K562 (cell line): Measurements from ENCODE around the gene RAD51D. TPM values are rescaled to one million over a fixed set of nuclear protein-coding genes. Genes with fewer than 3 reads are reported as not detected.

Experiments
- DPF2 ChIP-seq: fragments of 450-650 bp; IDR thresholded peaks from 2 replicates; pipeline ENCODE4 v1.6.1; 2016
- ESRRB ChIP-seq: fragments of 250-450 bp; sonication (Bioruptor Pico); IDR thresholded peaks from 2 replicates; pipeline ENCODE4 v1.5.0; 2020; ENCODE audit warnings: mild to moderate bottlenecking, moderate library complexity, borderline replicate concordance
- ETV5 ChIP-seq: sonication (generic); formaldehyde crosslinking; IDR thresholded peaks from 2 replicates; pipeline ENCODE4 v1.4.0; 2020; ENCODE audit warnings: low read depth, mild to moderate bottlenecking, missing genetic modification reagents
- KLF10 ChIP-seq: fragments of 250-450 bp; sonication (Bioruptor Pico); IDR thresholded peaks from 2 replicates; pipeline ENCODE4 v1.6.1; 2021; ENCODE audit warnings: matching md5 sums
- LEF1 ChIP-seq: fragments of 450-650 bp; IDR thresholded peaks from 2 replicates; pipeline ENCODE4 v1.6.1; 2016; ENCODE audit warnings: mild to moderate bottlenecking
- MTF1 ChIP-seq: fragments of 250-450 bp; sonication (Bioruptor Pico); IDR thresholded peaks from 2 replicates; pipeline ENCODE4 v1.9.0; 2021; ENCODE audit warnings: moderate library complexity, mild to moderate bottlenecking, inconsistent platforms, borderline replicate concordance
- ZNF311 ChIP-seq: fragments of 250-450 bp; sonication (Bioruptor Pico); IDR thresholded peaks from 2 replicates; pipeline ENCODE4 v1.4.0; 2020; ENCODE audit warnings: mild to moderate bottlenecking, moderate library complexity
- ZNF561 ChIP-seq: fragments of 450-650 bp; formaldehyde crosslinking; conservative IDR thresholded peaks from 2 replicates; pipeline ENCODE4 v1.4.0; 2020; ENCODE audit warnings: mild to moderate bottlenecking, moderate library complexity
- polyA plus RNA-seq, 8 experiments: library from polyadenylated mRNA; depleted of rRNA in 4 of 8; stranded (reverse) in 5 of 8; unstranded in 3 of 8; fragments of >200 nt; fragmentation: Nextera tagmentation in 2 of 8; fragmentation: Illumina TruSeq in 1 of 8; extraction: Ambion mirVana in 2 of 8; extraction: Trizol in 1 of 8; gene quantifications; 2 replicates each; pipeline versions ENCODE4 v1.2.1 to v1.2.3, GENCODE V29; 2011 to 2014; ENCODE audit warnings: inconsistent platforms in 1 of 8, missing spikeins in 1 of 8
- total RNA-seq, 7 experiments: library from RNA; depleted of rRNA in 6 of 7; stranded (reverse); fragments of >200 nt in 6 of 7; fragmentation: Illumina TruSeq in 2 of 7; extraction: Trizol in 2 of 7; gene quantifications; 2 replicates each; pipeline versions ENCODE4 v1.2.1 to v1.2.3, GENCODE V29; 2011 to 2021; ENCODE audit warnings: low replicate concordance in 1 of 7
- TF ChIP-seq, protein P1 (sequence below): fragments of 250-450 bp; sonication (Bioruptor Pico); IDR thresholded peaks from 2 replicates; pipeline ENCODE4 v1.5.0; 2021; ENCODE audit warnings: mild to moderate bottlenecking, borderline replicate concordance
- TF ChIP-seq, protein P2 (sequence below): fragments of 450-650 bp; formaldehyde crosslinking; IDR thresholded peaks from 2 replicates; pipeline ENCODE4 v1.4.0; 2022; ENCODE audit warnings: missing genetic modification characterization
- TF ChIP-seq, protein P3 (sequence below), 3 experiments: fragments of 200-800 bp in 1 of 3; sonication (Bioruptor generic) in 1 of 3; sonication (generic) in 1 of 3; formaldehyde crosslinking in 1 of 3; IDR thresholded peaks; 2 replicates each; pipeline versions ENCODE4 v1.6.1 to v1.8.0; 2016 to 2022; ENCODE audit warnings: mild to moderate bottlenecking in 2 of 3, missing compliant biosample characterization in 2 of 3, missing genetic modification characterization in 2 of 3, missing genetic modification reagents in 1 of 3

The RAD51D gene
- total and polyA plus RNA-seq, 9 of the 15 experiments (the other 6 are each of a cell fraction or from before 2014, with no cell fraction given): 2.2 to 16.9 (median 8.7) TPM

DNA sequence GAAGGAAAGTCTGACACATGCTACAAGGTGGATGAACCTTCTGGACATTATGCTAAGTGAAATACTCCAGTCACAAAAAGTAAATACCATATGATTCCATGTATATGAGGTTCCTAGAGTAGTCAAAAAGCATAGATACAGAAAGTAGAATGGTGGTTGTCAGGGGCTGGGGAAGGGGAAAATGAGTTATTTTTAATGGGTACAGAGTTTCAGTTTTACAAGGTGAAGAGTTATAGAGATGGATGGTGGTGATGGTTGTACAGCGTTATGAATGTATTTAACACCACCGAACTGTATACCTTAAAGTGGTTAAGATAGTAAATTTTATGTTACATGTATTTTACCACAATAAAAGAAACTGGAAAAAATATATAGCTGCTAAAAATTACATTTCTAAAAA is 17.9 kb downstream of the RAD51D start (continued):
- TF ChIP-seq, protein P1, sequence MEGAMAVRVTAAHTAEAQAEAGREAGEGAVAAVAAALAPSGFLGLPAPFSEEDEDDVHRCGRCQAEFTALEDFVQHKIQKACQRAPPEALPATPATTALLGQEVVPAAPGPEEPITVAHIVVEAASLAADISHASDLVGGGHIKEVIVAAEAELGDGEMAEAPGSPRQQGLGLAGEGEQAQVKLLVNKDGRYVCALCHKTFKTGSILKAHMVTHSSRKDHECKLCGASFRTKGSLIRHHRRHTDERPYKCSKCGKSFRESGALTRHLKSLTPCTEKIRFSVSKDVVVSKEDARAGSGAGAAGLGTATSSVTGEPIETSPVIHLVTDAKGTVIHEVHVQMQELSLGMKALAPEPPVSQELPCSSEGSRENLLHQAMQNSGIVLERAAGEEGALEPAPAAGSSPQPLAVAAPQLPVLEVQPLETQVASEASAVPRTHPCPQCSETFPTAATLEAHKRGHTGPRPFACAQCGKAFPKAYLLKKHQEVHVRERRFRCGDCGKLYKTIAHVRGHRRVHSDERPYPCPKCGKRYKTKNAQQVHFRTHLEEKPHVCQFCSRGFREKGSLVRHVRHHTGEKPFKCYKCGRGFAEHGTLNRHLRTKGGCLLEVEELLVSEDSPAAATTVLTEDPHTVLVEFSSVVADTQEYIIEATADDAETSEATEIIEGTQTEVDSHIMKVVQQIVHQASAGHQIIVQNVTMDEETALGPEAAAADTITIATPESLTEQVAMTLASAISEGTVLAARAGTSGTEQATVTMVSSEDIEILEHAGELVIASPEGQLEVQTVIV (CRISPR knock-in tag): no peak
- no peak for TF ChIP-seq ETV5 (CRISPR knock-in tag)
- TF ChIP-seq, protein P2, sequence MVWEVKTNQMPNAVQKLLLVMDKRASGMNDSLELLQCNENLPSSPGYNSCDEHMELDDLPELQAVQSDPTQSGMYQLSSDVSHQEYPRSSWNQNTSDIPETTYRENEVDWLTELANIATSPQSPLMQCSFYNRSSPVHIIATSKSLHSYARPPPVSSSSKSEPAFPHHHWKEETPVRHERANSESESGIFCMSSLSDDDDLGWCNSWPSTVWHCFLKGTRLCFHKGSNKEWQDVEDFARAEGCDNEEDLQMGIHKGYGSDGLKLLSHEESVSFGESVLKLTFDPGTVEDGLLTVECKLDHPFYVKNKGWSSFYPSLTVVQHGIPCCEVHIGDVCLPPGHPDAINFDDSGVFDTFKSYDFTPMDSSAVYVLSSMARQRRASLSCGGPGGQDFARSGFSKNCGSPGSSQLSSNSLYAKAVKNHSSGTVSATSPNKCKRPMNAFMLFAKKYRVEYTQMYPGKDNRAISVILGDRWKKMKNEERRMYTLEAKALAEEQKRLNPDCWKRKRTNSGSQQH (CRISPR knock-in tag): no peak
- no peak for TF ChIP-seq DPF2
- TF ChIP-seq KLF10: no peak
- TF ChIP-seq, protein P3, sequence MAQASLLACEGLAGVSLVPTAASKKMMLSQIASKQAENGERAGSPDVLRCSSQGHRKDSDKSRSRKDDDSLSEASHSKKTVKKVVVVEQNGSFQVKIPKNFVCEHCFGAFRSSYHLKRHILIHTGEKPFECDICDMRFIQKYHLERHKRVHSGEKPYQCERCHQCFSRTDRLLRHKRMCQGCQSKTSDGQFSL (CRISPR knock-in tag; IDR thresholded peaks at IDR 0.05): no peak
- TF ChIP-seq, protein P3 (tag; IDR thresholded peaks at IDR 0.05): no peak
- TF ChIP-seq ESRRB (CRISPR knock-in tag): no peak
- no peak for TF ChIP-seq MTF1 (CRISPR knock-in tag)
- TF ChIP-seq LEF1: no peak
- TF ChIP-seq ZNF311: no peak
- TF ChIP-seq ZNF561 (CRISPR knock-in tag): no peak
